Muscle of back (tissue), 13 donors: ENCODE results near the gene IRF9. TPM values are rescaled to one million over a fixed set of nuclear protein-coding genes. Genes with fewer than 3 reads are reported as not detected.

ENCODE experiments used
- DNase-seq, 3 donors: peaks; one replicate each; pipeline versions ENCODE4 v3.0.0 to v3.0.0-alpha.2; 2013
- long read RNA-seq, 9 donors: transcript quantifications; one replicate each; lab custom pipeline, GENCODE V29; 2026
- polyA plus RNA-seq, 10 donors: library from polyadenylated mRNA; unstranded; fragments of 120-200 nt; gene quantifications; one replicate each; pipeline ENCODE4 v1.2.1, GENCODE V29; 2013; ENCODE audit not compliant: insufficient read length in 10 of 10

The IRF9 gene, protein sequence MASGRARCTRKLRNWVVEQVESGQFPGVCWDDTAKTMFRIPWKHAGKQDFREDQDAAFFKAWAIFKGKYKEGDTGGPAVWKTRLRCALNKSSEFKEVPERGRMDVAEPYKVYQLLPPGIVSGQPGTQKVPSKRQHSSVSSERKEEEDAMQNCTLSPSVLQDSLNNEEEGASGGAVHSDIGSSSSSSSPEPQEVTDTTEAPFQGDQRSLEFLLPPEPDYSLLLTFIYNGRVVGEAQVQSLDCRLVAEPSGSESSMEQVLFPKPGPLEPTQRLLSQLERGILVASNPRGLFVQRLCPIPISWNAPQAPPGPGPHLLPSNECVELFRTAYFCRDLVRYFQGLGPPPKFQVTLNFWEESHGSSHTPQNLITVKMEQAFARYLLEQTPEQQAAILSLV
- 10 to 100 TPM; 23.8 to 36.0 (median 28.2) TPM for polyA plus RNA-seq
- long read RNA-seq, donor 1, partial matches to known transcripts: 0 of 2 reads
- long read RNA-seq, donor 1, other reads (novel, unspliced or antisense): 0 of 2 reads
- long read RNA-seq, donor 2, partial matches to known transcripts: 6 of 8 reads
- long read RNA-seq, donor 2, other reads (novel, unspliced or antisense): 0 of 8 reads
- long read RNA-seq, donor 3: 0 reads
- long read RNA-seq, donor 4, partial matches to known transcripts: 0 of 5 reads
- long read RNA-seq, donor 4, other reads (novel, unspliced or antisense): 0 of 5 reads
- long read RNA-seq, donor 5, transcript IRF9-202 (9 exons, 1,838 nt): major isoform, 5 of 7 reads
- long read RNA-seq, donor 5, partial matches to known transcripts: 0 of 7 reads
- long read RNA-seq, donor 5, other reads (novel, unspliced or antisense): 0 of 7 reads
- long read RNA-seq, donor 6, partial matches to known transcripts: 0 of 5 reads
- long read RNA-seq, donor 6, other reads (novel, unspliced or antisense): 0 of 5 reads
- long read RNA-seq, donor 7, transcript IRF9-202 (9 exons, 1,838 nt): major isoform, 7 of 19 reads
- long read RNA-seq, donor 7, transcript IRF9-208 (2 exons, 648 nt): minor isoform, 5 of 19 reads
- long read RNA-seq, donor 7, partial matches to known transcripts: 7 of 19 reads
- long read RNA-seq, donor 7, other reads (novel, unspliced or antisense): 0 of 19 reads
- long read RNA-seq, donor 8, partial matches to known transcripts: 0 of 5 reads
- long read RNA-seq, donor 8, other reads (novel, unspliced or antisense): 0 of 5 reads
- long read RNA-seq, donor 9, partial matches to known transcripts: 0 of 3 reads
- long read RNA-seq, donor 9, other reads (novel, unspliced or antisense): 0 of 3 reads

- DNase-seq: peak; percentile 96 to 97 (median 97)
Measured at GRCh38 chr14:24160850-24161804, at the start of gene IRF9. IRF9 (plus strand) TSS chr14:24161265; CDS start chr14:24162145, 880 bp downstream.

DNA sequence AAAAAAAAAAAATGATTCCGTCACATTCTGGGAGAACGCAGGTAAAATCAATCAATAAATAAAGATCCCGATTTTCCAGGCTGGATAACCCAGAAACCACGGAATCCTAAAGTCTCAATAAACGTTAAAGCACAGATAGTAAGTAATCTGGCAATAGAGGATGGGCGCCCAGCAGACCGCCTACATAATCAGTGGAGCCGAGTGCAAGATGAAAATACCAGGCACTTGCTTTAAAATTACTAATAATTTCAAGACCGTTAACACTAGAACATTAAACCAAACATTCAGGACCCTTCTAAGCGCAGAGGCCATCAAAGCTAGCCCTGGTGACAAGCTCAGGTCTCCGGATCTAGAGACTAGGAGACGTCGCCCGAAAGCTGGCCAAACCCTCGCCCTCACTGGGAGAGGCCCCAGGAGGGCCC, 47.7 kb upstream of the IRF9 start:
- DNase-seq: no peak

GRCh38 chr14:24113801-24114531, 47.1 kb upstream of the IRF9 start:
- DNase-seq: peak; percentile 87 to 95 (median 89)

DNA sequence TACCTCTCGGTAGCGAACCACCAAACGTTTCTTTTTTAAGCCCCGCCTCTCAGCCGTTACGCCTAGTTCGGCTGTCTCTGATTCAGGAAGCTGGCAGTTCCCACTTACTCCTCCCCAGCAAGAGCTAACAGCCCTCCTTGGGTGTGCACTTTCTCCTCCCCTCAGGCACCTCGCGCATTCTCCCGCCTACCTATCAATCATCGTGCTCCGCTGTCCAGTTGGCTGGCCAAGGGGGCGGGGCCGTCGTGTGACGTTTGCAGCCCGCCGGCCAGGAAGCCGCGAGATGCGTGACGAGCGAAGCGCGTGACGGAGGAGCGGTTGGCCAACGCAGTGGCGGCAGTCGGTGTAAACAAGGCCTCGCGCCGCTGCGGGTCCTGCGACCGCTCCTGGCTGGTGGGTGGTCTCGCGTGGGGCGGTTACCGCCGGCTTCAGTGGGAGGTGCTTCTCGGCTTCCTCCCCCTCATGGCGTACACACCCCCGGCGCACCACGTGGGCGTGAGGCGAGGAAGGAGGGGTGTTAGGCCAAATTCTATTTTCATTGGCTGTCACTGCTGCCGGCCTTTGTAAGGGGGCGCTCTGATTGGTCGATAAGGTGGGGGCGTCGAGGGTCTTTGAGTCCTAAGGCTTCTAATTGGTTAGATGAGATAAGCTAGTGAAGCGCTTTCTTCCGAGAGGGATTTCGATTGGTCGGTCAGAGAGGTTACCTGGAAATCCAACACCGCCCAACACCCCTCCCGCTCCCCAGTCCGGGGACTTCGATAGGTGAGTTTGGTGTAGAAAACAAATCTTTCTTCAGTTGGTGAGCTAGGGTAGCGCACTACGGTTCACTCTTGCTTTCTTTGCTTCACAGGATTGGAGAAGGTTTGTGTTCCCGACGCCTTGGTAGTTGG, 46.3 kb upstream of the IRF9 start, which contains the start of the genes DCAF11 and NRL:
DCAF11 (plus strand) TSS at position 246 of the 890 bp plus-strand sequence. CDS start 818 bp downstream, outside the sequence.
NRL (minus strand) TSS at position 418 of the 890 bp plus-strand sequence. CDS start 32,101 bp downstream, outside the sequence.
- DNase-seq: peak; percentile 99 to 100 (median 100)

- no peak for DNase-seq
Measured at GRCh38 chr14:24115422-24116127, 45.5 kb upstream of the IRF9 start.

DNA sequence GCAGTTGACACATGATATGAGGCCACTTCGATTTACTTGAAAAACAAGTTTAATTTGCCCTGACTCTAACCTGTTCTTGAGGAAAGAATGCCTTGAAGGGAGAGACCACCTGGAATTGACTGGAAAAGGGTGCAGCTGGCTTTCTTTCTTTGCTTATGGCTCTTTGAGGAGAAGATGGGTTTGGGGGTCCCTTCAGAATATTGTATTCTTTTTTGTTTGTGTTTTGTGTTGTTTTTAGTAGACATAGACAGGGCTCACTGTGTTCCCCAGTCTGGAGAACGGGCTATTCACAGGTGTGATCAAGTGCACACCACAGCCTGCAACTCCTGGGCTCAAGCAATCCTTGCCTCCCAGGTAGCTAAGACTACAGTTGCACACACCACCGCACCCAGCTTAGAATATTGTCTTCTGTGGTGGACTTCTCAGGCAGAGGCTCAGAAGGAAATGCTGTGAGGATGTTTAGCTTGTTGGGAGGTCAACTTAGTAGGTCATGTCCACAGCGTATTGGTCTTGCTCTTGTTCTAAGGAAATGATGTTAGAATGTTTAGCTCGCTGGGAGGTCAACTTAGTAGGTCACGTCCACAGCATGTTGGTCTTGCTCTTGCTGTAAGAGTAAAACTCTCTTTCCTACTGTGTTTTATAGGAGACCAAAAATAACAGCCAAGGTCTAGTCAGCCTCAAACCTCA, 44.8 kb upstream of the IRF9 start:
- DNase-seq: no peak

GRCh38 chr14:24117179-24117578, 43.9 kb upstream of the IRF9 start:
- DNase-seq: no peak

- no peak for DNase-seq
Measured at GRCh38 chr14:24119691-24120090, 41.4 kb upstream of the IRF9 start.

GRCh38 chr14:24121210-24121609, 39.9 kb upstream of the IRF9 start:
- DNase-seq: no peak

GRCh38 chr14:24122416-24122815, 38.6 kb upstream of the IRF9 start:
- no peak for DNase-seq

- no peak for DNase-seq
Measured at GRCh38 chr14:24122898-24123297, 38.2 kb upstream of the IRF9 start.

DNA sequence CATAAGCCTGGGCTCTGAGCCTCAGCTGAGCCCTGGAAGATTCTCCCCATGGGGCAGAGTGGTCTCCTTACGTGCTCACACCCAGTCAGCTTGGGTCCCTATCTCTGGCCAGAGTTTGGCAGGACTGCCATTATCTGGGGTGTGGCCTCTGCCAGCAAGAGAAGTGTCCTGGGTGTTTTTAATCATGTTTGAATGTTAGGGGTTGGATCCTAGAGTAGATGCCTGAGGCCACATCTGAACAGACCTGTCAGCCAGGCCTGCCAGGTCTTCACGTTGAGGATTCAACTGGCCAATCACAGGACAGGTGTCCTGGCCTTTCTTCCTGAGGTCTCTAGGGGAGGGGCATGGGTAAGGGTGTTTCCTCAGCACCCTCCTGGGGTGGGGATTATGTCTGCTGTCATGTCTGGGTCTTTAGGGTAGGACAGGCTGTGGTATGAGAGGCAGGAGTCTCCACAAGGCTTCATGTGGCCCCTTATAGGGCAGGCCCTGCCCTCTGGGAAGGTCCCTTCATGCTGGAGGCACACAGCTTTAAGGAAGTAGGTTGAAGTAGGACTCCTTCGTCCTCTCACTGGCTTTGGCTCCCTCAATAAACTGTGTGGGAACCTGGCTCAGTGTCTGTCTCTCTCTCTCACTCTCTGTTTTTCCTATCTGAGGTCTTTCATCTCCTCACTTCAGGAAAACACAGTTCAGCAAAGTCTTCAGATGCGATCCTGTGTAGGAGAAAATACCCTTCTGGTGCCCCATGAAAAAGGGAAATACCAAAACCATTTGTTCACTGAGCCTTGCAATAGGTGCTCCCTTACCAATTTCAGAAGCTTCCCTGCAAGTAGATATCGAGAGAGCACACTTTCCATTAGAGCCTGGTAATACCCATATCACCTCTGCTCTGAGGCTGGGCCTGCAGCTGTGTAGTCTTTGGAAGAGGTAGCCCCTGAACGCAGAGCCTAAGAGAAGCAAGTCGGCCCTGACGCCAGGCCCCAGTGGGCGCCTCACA, 37.3 kb upstream of the IRF9 start:
- no peak for DNase-seq

DNA sequence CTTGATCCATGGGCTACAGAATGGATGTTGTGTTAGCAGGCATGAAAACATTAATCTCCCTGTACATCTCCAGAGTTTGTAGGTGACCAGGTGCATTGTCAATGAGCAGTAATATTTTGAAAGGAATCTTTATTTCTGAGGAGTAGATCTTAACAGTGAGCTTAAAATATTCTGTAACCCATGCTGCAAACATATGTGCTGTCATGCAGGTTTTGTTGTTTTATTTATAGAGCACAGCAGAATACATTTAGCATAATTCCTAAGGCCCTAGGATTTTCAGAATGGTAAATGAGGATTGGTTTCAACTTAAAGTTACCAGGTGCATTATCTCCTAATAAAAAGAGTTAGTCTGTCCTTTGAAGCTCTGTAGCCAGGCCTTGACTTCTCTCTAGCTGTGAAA, 34.1 kb upstream of the IRF9 start:
- no peak for DNase-seq

- no peak for DNase-seq
Measured at GRCh38 chr14:24127673-24128072, 33.4 kb upstream of the IRF9 start.

DNA sequence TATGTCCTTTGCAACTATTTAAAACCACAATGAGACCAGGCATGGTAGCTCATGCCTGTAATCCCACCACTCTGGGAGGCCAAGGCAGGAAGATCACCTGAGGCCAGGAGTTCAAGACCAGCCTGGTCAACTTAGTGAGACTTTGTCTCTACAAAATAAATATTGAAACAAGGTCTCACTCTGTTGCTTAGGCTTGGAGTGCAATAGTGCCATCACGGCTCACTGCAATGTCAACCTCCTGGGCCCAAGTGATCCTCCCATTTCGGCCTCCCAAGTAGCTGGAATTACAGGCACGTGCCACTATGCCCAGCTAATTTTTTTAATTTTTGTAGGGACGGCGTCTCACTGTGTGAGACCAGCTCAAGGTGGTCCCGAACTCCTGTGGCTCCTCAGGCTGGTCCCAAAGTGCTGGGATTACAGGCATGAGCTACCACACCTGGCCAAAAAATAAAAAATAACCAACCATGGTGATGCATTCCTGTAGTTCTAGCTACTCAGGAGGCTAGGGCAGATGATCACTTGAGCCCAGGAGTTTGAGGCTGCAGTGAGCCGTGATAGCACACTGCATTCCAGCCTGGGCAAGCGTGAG, 31.6 kb upstream of the IRF9 start:
- DNase-seq: no peak

DNA sequence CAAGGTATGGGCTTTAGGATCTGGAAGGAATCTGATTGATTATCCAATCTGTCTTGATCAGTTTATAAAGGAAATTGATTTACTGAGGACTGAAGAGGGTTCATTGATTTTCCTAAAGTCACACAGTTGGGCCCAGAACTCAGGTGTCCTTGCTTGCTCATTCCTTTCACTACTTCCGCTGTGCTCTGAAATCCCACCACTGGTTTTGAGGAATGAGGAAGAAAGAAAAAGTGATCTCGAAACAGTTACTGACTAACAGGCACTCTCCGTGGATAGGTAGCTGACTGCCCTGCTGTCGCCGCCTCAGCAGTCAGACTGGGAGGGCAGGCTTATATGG, 30.7 kb upstream of the IRF9 start, which contains the start of gene FITM1:
FITM1 (plus strand) TSS at position 280 of the 337 bp plus-strand sequence. CDS start 905 bp downstream, outside the sequence.
- DNase-seq: no peak
